T follicular helper cell (primary cell): ENCODE data around the gene FAM171A1.
A peak's percentile ranks its signal among the peaks of the same experiment; 100 is the strongest.
"Not testable (repeated sequence)": the region's sequence is repeated elsewhere in the genome, so short reads cannot be mapped to it uniquely, and the experiment has no call there.

ENCODE experiments used
- DNase-seq: peaks from one replicate; pipeline ENCODE4 v3.0.0-alpha.2; 2020; ENCODE audit warnings: low read depth
- total RNA-seq, 2 experiments: gene quantifications; one replicate each; lab custom pipeline; 2026; lab: John Stamatoyannopoulos, UW

The FAM171A1 gene
- total RNA-seq, result 7.3 to 9.6 reads per million in 2 experiments

DNA sequence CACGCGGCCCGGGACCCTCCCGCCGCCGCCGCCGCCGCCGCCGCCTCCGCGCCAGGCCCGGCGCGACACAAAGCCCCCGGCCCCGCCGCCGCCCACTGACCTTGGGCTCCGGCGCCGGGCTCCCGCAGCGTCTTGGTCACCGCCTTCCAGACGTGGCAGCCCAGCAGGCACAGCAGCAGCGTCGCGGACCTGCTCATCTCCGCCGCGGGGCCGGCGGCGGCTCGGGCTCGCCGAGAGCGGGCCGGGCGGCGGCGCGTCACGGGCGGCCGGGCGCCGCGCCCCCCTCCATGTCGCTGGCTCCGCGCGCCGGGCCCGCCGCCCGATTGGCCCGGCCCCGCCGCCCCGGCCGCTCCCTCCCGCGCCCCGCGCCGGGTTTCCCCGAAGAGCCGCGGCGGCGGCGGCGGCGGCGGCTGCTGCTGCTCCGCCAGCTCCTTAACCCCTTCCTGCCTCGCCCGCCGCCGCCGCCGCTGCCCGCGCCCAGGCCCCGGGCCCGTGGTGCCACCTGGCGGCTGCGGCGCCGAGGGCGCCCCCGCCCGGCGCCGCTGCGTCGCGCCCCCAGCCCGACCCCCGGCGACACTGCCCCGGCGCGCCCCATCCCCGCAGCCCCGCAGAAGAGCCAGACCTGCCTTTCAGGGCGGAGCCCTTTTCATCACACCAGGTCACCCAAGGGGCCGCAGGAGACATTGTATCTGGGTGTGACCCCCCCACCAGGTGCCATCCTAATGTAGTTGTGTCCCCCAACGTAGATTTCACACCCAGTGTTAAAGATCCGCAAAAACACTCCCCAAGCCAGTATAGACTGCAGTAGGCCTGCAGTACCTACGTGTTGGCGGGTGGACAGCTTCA is at the start of gene FAM171A1:
TSS of gene FAM171A1 (minus strand) at position 434 of the 846 bp plus-strand sequence. CDS start at position 197, 237 bp downstream.
- peak; percentile 50 for DNase-seq

GRCh38 chr10:15420858-15421257 is 49.8 kb upstream of the FAM171A1 start:
- no peak for DNase-seq

- DNase-seq, result peak; percentile 7
Observed at GRCh38 chr10:15419279-15419874, 48.3 kb upstream of the FAM171A1 start.

DNA sequence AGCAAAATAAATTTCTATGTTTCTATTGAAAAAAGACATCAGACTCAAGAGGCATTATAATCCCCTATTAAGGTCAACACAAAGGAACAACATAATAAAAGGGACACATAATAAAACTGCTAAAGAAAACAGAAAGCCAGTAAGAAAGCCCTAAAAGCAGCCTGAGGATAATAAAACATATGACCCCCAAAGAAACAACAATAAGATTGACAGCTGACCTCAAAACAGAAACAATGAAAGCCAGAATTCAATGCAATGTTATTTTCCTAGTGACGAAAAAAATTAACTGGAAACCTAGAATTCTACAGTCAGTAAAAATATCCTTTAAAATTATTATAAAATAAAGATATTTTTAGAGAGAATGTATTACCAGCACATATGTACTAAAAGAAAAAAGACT is 44.9 kb upstream of the FAM171A1 start:
- DNase-seq, result no peak

DNA sequence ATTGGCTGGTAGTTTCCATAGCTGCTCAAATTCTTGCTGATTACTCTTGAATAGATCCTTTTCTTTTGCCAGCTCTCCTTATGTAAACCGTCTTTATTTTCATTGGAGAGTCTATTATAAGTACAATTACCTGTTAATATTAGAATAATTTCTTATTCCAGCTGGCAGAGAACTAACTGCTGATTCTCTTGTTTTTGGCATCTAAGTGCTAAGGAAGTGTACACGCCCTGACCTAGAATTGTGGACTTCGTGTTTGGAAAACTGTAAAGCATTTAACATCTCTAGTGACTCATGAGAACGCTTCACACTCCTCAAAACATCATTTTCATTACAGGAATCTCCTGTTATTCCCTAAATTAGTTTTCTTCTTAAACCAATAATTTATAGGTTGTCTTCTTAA is 39.9 kb upstream of the FAM171A1 start:
- no peak for DNase-seq

- not testable (repeated sequence) for DNase-seq
Observed at GRCh38 chr10:15409350-15409749, 38.3 kb upstream of the FAM171A1 start.

GRCh38 chr10:15408557-15408956 is 37.5 kb upstream of the FAM171A1 start:
- no peak for DNase-seq

GRCh38 chr10:15405319-15405718 is 34.2 kb upstream of the FAM171A1 start:
- no peak for DNase-seq

GRCh38 chr10:15401382-15401781 is 30.3 kb upstream of the FAM171A1 start:
- DNase-seq, result no peak

DNA sequence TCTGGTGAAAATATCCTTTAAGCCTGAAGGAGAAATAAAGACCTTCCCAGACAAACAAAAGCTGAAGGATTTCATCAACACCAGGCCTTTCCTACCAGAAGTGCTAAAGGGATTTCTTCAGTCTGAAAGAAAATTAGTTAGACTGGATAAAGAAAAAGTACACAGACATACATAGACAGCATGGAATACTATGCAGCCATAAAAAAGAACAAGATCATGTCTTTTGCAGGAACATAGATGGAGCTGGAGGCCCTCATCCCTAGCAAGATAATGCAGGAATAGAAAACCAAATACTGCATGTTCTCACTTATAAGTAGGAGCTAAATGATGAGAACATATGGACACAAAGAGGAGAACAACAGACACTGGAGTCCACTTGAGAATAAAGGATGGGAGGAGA is 29.4 kb upstream of the FAM171A1 start:
- not testable (repeated sequence) for DNase-seq

DNA sequence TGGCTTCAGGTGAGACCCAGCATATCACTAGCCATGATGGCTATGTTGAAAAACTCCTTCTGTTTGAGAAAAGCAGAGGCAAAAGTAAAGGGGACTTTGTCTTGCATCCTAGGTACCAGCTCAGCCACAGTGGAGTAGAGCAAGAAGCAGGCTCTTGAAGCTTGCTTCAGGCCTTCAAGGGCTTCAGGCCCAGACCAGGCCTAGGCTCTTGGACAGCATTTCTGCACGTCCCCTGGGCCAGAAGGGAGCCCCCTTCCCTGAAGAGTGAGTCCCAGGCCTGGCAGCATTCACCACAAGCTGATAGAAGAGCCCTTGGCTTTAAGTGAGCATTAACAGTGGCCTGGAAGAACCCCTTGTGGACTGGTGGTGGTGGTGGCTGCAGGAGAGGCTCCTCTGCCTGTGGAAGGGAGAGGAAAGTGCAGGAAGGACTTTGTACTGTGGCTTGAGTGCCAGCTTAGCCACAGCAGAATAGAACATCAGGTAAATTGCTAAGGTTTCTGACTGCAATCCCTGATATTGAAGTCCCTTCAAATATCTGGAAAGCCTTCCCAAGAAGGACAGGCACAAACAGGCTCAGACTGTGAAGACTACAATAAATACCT is 28.1 kb upstream of the FAM171A1 start:
- DNase-seq, result no peak

- DNase-seq, result no peak
Observed at GRCh38 chr10:15395935-15396334, 24.8 kb upstream of the FAM171A1 start.

DNA sequence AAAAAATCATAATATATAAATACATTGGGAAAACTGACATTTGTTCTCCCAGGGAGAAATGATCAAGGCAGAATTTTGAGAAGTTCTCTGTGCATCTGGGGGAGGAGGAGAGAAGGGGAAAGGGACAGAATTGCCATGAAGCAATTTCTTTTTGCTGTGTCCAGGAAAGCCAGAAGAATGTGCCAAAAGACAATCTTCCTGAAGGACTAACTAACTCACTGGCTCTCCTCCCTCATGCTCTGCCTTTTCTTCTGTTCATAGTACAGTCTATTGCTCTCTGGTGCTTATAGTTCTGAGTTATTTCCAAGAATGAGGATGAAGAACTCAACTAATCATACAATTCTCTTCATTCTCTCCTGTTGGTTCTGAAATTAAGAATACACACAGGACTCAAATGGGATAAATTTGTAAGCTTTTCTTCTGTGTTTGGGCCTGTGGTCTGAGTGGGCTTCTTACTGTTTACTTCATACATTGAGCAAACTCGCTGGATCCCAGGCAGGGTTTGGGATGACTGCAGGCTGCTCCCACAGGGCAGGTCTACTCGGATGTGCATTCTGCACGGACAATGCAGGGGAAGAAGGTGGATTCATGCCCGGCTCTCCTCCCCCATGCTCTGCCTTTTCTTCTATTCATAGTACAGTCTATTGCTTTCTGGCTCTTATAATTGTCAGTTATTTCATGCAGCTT is 22.2 kb upstream of the FAM171A1 start:
- no peak for DNase-seq

DNA sequence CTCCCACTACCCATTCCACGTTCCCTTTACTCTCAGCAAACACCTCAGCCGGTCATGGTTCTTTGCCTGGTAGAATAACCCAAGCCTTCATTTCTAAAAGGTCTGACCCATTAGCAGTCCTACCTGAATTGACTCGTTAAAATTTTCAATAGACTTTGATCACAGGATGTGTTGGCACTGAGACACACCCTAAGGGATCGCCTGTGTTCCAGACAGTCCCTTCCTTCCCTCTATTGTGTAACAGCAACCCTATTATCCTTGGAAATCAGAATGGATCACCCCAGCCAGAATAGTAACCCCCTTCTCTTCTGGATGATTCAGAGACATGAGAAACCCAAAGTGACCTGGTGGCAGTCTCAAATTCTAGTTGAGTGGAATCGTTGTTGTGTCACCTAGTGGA is 20.4 kb upstream of the FAM171A1 start:
- DNase-seq, result no peak

DNA sequence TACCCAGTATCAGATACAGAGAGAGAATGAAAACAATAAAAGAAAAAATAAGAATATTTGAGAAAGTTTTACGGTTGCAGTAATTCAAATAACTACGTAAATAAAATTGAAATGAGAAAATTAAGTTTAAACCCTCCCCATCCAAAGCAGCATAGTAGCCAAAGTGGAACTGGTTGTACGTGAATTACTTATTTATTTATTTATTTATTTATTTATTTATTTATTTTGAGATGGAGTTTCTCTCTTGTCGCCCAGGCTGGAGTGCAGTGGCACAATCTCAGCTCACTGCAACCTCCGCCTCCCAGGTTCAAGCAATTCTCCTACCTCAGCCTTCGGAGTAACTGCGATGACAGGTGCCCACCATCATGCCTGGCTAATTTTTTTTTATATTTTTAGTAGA is 17.1 kb upstream of the FAM171A1 start:
- not testable (repeated sequence) for DNase-seq

GRCh38 chr10:15387021-15387420 is 15.9 kb upstream of the FAM171A1 start:
- DNase-seq, result no peak

DNA sequence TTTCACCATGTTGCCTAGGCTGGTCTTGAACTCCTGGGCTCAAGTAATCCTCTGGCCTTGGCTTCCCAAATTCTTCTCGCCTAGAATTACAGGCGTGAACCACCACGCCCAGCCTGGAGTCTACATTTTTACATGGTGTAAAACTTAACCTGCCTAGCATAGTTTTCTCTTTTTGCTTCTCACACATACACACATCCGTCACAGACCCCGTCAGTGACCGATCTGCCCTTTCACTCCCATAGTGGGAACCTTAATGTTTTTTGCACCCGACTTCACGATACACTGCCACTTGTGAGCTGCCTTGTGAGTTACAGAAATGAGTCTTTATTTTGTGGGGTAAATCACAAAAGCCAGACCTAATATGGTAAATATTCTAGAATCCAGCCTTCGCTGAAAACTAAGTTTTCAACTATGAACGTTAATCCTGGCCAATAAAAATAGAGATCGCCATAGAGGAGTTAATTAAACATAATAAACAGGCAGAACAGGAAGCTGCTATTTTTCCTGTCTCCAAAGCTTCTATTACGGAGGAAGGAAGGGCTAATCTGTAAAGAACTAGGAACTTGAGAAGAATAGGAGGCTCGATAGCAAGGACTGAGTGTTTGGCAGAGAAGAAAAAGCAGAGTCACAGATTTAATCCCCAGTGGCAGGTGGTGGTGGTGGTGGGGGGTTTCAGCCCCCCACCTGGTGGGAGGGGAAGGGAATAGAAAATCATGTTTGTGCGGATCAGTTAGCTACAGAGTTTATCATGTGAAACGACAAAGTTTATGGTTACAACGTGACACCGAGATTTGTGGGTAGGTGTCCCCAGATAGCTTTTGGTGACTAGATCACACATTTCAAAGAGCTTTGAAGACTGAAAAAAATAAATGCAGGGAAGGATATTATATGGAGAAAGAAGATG is 14.7 kb upstream of the FAM171A1 start:
- no peak for DNase-seq

DNA sequence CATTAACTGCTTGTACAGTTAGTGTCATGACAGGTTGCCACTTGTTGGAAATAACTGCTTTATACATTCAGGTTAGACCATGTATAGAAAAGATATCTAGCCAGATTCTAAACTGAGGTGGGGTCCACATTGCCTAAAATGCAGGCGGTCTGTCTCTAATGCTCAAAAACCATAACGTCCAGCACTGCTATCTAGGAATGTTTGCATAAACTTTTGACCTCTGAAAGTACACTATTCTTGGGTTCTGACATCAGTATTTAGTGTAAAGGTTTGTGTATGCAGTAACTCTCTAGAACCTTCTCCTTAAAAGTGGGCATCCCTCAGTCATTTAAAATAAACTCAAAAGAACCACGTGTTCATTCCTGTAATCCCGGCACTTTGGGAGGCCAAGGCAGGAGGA is 10.3 kb upstream of the FAM171A1 start:
- DNase-seq, result no peak

GRCh38 chr10:15379078-15379477 is 8.0 kb upstream of the FAM171A1 start:
- DNase-seq, result no peak

DNA sequence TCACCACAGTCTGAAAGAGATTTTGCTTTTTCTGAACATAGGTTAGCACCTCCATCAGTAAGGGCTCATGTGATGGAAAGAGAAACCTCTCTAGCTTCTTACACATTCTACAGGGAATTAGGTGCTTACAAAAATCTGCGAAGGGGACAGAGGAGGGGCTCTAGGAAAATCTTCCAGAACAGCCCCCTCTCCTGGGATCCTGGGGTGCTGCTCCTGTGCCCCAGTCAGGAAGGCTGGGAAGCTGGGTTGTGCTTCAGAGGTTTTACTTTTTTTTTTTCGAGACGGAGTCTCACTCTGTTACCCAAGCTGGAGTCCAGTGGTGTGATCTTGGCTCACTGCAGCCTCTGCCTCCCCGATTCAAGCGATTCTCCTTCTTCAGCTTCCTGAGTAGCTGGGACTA is 7.5 kb upstream of the FAM171A1 start:
- DNase-seq, result no peak

DNA sequence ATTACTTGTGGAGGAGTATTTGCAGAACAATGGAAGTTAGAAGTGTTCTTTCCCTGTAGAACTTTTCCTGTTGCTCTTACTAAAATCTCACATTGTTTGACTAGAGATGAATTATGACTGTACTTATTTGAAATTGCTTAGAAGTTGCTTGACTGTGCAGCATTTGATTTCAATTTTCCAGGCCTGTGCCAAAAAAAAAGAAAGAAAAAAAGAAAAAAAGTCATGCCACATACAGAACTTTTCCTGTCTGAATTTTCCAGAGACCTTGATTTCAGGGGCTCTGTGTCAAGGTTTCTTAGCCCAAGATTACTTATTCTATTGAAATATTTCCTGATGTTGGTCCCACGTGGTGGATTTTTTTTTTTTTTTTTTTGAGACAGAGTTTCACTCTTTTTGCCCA is 3.5 kb upstream of the FAM171A1 start:
- no peak for DNase-seq
